Heart left ventricle (tissue), 13 donors: Measurements from ENCODE around the gene CLMN.

Source experiments
- POLR2A ChIP-seq, 2 donors: fragments of 450-650 bp; IDR thresholded peaks; one replicate each; pipeline ENCODE4 v1.6.1; 2017; ENCODE audit warnings: antibody characterized with exemption in 2 of 2, mild to moderate bottlenecking in 2 of 2, moderate library complexity in 2 of 2
- TF ChIP-seq, protein P1 (sequence below), 12 donors: fragments of 200-600 bp; sonication (generic) in 4 of 12; IDR thresholded peaks; one replicate each; pipeline versions ENCODE4 v1.5.0 to v1.8.0; 2018 to 2022; ENCODE audit warnings: antibody characterized with exemption in 12 of 12, mild to moderate bottlenecking in 5 of 12
- donor health status: ischemic (EF 13 %, LVEDD 7.1; RV severe dilation, severe dysfunction).
- donor health status: DM: no; HTN: yes; CAD: no.
- donor health status: DM: no; HTN: no; CAD: no.
- donor health status: ischemic (EF 25% LVEDD 6.9; RV normal size, moderate dysfunction).
- donor health status: ischemic (EF 25% LVEDD 5.7; RV mildly dilated, moderate dysfunction).
- donor health status: ischemic (EF 35%, LVEDD 5.7; RV mildly dilated, moderate dysfunction).
- donor health status: nonischemic (EF 11% LVEDD 7.7; RV severe dilation, severe dysfunction).
- donor health status: DM: yes; HTN: yes; CAD: no.
- donor health status: PGD.
- donor health status: ischemic (EF 29% LVEDD 5.4; RV normal size, mild dysfunction).
- donor health status: nonischemic (EF 23%, LVEDD 6.1; RV moderate dilation, normal function).

DNA sequence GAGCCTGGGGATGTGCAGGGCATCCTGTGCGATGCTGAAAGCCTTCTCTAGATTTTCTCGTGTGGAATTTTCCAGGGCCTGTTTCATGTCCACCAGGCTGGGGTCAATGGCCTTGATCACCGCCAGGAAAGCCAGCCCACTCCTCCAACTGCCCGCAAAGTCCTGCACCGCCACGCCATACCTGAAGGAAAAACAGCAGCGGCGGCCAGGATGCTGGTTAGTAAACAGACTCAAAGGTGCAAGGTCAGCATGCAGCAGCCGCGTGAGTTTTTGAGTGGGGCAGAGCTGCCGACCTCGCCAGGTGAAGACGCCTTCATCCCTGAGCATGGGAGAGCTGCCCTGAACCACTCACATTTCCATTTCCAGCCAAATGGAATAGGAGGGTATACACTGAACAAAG is 109.0 kb downstream of the CLMN start:
- TF ChIP-seq, protein P1, sequence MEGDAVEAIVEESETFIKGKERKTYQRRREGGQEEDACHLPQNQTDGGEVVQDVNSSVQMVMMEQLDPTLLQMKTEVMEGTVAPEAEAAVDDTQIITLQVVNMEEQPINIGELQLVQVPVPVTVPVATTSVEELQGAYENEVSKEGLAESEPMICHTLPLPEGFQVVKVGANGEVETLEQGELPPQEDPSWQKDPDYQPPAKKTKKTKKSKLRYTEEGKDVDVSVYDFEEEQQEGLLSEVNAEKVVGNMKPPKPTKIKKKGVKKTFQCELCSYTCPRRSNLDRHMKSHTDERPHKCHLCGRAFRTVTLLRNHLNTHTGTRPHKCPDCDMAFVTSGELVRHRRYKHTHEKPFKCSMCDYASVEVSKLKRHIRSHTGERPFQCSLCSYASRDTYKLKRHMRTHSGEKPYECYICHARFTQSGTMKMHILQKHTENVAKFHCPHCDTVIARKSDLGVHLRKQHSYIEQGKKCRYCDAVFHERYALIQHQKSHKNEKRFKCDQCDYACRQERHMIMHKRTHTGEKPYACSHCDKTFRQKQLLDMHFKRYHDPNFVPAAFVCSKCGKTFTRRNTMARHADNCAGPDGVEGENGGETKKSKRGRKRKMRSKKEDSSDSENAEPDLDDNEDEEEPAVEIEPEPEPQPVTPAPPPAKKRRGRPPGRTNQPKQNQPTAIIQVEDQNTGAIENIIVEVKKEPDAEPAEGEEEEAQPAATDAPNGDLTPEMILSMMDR (IDR thresholded peaks at IDR 0.05), result no peak
- no peak for TF ChIP-seq POLR2A (IDR thresholded peaks at IDR 0.05)
